Measurements from ENCODE around the gene STX12.

DNA sequence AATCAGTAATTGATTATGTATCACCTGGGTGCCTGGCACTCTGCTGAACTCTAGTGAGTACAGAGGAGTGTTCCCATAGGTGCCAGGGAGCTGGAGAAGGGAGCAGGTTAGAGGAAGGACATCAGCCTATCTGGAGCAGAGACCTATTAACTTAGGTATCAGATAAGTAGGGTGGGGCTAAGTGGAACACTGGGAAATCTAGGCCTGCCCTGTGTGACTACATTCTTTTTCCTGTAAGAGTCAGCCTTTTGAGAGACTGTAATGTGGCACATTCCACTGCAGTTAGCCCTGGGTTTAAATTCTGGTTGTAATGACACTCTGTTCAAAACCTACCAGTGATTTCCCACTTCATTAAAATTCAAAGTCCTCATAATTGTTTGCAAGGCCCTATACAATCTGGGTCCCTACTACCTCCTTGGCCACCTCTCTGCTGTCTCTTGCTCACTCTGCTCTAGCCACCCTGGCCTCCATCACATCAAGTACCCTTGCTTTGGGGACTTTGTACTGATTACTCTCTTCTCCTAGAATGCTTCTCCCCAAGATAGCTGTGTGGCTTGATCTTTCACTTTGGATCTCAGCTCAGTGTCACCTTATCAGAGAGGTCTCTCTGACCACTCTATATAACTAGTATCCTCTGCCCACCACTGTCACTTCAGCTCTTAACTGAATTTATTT is 12.9 kb downstream of the STX12 start:
- TF ChIP-seq, protein P1, sequence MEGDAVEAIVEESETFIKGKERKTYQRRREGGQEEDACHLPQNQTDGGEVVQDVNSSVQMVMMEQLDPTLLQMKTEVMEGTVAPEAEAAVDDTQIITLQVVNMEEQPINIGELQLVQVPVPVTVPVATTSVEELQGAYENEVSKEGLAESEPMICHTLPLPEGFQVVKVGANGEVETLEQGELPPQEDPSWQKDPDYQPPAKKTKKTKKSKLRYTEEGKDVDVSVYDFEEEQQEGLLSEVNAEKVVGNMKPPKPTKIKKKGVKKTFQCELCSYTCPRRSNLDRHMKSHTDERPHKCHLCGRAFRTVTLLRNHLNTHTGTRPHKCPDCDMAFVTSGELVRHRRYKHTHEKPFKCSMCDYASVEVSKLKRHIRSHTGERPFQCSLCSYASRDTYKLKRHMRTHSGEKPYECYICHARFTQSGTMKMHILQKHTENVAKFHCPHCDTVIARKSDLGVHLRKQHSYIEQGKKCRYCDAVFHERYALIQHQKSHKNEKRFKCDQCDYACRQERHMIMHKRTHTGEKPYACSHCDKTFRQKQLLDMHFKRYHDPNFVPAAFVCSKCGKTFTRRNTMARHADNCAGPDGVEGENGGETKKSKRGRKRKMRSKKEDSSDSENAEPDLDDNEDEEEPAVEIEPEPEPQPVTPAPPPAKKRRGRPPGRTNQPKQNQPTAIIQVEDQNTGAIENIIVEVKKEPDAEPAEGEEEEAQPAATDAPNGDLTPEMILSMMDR (IDR thresholded peaks at IDR 0.05), result no peak
- TF ChIP-seq POLR2A (IDR thresholded peaks at IDR 0.05), result peak in 1 of 4 donors; percentile 48
- peak; percentile 43 to 48 for TF ChIP-seq POLR2AphosphoS5 (IDR thresholded peaks at IDR 0.05)
